Measurements from ENCODE around the gene CFAP61.

The CFAP61 gene

GRCh38 chr20:20201124-20201523, 148.8 kb downstream of the CFAP61 start:
- DNase-seq (ENCODE audit: low read depth) = no peak
- H3K4me3 ChIP-seq (ENCODE audit: low read length) = no peak overlapping the region
- no peak for TF ChIP-seq CTCF (conservative IDR thresholded peaks at IDR 0.05; ENCODE audit: low read length)

- DNase-seq (ENCODE audit: low read depth) = no peak
- H3K4me3 ChIP-seq (ENCODE audit: low read length) = no peak overlapping the region
These were observed 149.3 kb downstream of the CFAP61 start for GRCh38 chr20:20201639-20202038.

GRCh38 chr20:20202768-20203167, 150.4 kb downstream of the CFAP61 start:
- DNase-seq (ENCODE audit: low read depth) = no peak
- no peak for TF ChIP-seq CTCF (conservative IDR thresholded peaks at IDR 0.05; ENCODE audit: low read length)
- no peak overlapping the region for H3K4me3 ChIP-seq (ENCODE audit: low read length)

More at GRCh38 chr20:20201639-20202038, 149.3 kb downstream of the CFAP61 start:
- no peak for TF ChIP-seq CTCF (conservative IDR thresholded peaks at IDR 0.05; ENCODE audit: low read length)

- no peak for TF ChIP-seq CTCF (conservative IDR thresholded peaks at IDR 0.05; ENCODE audit: low read length)
These were observed 151.5 kb downstream of the CFAP61 start for GRCh38 chr20:20203784-20204183.

GRCh38 chr20:20204256-20204655, 151.9 kb downstream of the CFAP61 start:
- DNase-seq (ENCODE audit: low read depth) = no peak
- H3K4me3 ChIP-seq (ENCODE audit: low read length) = no peak overlapping the region
- TF ChIP-seq CTCF (conservative IDR thresholded peaks at IDR 0.05; ENCODE audit: low read length) = no peak

More at GRCh38 chr20:20203784-20204183, 151.5 kb downstream of the CFAP61 start:
- H3K4me3 ChIP-seq (ENCODE audit: low read length) = no peak overlapping the region
- DNase-seq (ENCODE audit: low read depth) = no peak

GRCh38 chr20:20205141-20205861, 153.0 kb downstream of the CFAP61 start:
- TF ChIP-seq CTCF (conservative IDR thresholded peaks at IDR 0.05; ENCODE audit: low read length) = no peak
- no peak overlapping the region for H3K4me3 ChIP-seq (ENCODE audit: low read length)
- DNase-seq (ENCODE audit: low read depth) = no peak

GRCh38 chr20:20205862-20206236, 153.5 kb downstream of the CFAP61 start:
- DNase-seq (ENCODE audit: low read depth) = no peak
- TF ChIP-seq CTCF (conservative IDR thresholded peaks at IDR 0.05; ENCODE audit: low read length) = no peak
- no peak overlapping the region for H3K4me3 ChIP-seq (ENCODE audit: low read length)

Measured in AG10803 (cell line).